Pulmonary artery endothelial cell (primary cell): Measurements from ENCODE around the gene IGFL1. TPM values are rescaled to one million over a fixed set of nuclear protein-coding genes. Genes with fewer than 3 reads are reported as not detected.
"Not testable (repeated sequence)": the region's sequence is repeated elsewhere in the genome, so short reads cannot be mapped to it uniquely, and the experiment has no call there.

Experiments used
- DNase-seq: peaks from one replicate; pipeline ENCODE4 v3.0.0-alpha.2; 2011; ENCODE audit warnings: low read depth, low spot score
- total RNA-seq: library from RNA; depleted of rRNA; stranded (reverse); fragments of >200 nt; gene quantifications from 2 replicates; pipeline ENCODE4 v1.2.3, GENCODE V29; 2014

The IGFL1 gene
- total RNA-seq, result not detected in 2 replicates

- DNase-seq, result no peak
Observed at GRCh38 chr19:46229442-46229841, at the start of gene IGFL1. Gene IGFL1 (plus strand): TSS chr19:46229742. CDS start chr19:46229775, 33 bp downstream.

DNA sequence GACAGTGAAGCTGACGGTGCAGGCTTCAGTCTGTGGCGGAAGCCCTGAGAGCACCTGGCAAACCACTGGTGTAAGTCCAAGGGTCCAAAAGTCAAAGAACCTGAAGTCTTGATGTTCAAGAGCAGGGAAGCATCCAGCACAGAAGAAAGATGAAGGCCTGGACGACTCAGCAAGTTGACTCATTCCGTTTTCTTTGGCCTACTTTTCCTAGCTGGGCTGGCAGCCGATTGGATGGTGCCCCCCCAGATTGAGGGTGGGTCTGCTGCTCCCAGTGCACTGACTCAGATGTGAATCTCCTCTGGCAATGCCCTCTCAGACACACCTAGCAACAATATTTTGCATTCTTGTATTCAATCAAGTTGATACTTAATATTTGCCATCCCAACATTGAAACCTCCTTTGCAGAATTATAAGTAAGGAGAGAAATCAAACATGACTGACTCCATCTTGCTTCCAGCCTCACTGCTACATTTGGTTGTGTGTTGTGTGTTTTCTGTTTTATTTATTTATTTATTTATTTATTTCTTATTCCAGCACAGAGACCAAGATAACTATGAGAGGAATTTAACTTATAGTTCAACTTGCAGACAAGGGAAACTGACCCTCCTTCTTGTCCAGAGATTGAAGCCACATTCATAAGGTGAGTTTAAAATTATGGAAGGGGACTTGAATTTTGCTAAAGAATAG is 48.7 kb upstream of the IGFL1 start:
- DNase-seq, result no peak

DNA sequence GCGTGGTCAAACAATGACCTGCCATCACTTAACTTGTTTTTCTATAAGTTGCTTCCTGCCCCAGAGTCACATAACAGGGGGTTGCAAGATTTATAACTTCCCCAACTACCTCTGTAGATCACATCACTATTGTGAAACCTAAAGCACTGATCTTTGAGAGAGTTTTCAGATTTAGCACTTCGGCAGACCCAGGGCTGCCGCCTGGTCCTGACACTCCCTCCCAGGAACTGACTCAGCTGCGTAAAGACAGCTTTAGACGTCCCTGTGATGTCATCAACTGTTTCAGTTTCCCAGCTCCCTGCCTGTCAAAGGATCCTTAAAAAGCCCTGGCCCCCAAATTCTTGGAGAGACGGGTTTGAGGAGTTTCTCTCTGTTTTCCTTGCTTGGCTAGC is 48.2 kb upstream of the IGFL1 start:
- DNase-seq, result no peak

DNA sequence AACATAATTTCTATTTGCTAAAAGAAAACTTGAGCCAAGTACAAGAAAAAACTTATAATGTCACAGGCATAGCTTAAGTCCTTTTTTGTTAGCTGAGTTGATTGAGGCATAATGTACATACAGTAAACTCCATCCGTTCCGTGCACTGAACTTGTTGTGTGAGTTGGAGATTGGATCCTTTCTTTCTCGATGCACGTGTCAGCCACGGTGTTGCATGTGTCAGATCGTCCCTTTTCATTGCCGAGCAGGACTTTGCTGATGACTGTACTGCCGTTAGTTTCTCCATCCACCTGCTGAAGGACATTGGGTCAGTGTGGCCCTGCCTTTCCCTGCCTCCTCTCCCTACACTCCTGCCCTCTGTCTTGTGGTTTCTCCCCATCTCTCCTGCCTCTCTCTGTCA is 47.1 kb upstream of the IGFL1 start:
- no peak for DNase-seq

DNA sequence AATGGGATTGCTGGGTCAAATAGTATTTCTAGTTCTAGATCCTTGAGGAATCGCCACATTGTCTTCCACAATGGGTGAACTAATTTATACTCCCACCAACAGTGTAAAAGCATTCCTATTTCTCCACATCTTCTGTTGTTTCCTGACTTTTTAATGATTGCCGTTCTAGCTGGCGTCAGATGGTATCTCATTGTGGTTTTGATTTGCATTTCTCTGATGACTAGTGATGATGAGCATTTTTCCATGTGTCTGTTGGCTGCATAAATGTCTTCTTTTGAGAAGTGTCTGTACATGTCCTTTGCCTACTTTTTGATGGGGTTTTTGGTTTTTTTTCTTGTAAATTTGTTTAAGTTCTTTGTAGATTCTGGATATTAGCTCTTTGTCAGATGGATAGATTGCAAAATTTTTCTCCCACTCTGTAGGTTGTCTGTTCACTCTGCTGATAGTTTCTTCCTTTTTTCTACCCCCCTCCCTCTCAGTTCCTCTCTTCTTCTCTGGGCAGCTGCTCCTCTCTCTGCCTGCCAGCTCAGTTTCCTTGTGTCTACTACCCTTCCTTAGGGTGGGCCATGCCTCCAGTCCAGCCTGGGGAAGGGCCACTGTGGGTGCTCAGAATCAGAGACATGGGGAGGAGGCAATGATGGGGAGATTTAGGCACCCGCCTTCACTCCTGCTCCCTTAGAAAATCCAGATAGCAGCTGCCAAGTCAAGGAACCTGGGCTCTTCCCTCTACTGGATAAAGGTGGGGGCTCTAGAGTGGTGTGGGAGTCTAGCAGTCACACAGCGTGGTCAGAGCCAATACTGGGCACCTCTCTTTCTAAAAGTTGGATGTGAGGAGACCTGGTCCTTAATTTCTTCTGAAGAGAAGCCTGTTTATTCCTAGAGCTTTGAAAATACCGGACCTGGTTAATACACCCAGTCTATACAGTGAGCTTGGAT is 44.5 kb upstream of the IGFL1 start:
- DNase-seq, result not testable (repeated sequence)

GRCh38 chr19:46186101-46186716 is 43.3 kb upstream of the IGFL1 start:
- DNase-seq, result no peak

- DNase-seq, result no peak
Observed at GRCh38 chr19:46186717-46187101, 42.8 kb upstream of the IGFL1 start.

- no peak for DNase-seq
Observed at GRCh38 chr19:46189971-46190888, 39.3 kb upstream of the IGFL1 start.

- DNase-seq, result no peak
Observed at GRCh38 chr19:46191356-46191755, 38.2 kb upstream of the IGFL1 start.

- no peak for DNase-seq
Observed at GRCh38 chr19:46191972-46192371, 37.6 kb upstream of the IGFL1 start.

DNA sequence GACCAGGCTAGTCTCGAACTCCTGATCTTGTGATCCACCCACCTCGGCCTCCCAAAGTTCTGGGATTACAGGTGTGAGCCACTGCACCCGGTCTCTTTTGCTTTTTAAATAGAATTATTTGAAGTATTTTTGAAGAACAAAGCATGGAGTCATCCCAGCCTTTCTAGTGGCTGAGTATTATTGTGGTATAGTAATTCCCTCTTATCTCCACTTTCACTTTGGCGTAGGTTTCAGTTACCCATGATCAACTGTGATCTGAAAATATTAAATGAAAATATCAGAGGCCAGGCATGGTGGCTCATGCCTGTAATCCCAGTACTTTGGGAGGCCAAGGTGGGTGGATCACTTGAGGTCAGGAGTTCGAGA is 36.9 kb upstream of the IGFL1 start:
- not testable (repeated sequence) for DNase-seq

GRCh38 chr19:46192992-46193650 is 36.4 kb upstream of the IGFL1 start:
- DNase-seq, result no peak

DNA sequence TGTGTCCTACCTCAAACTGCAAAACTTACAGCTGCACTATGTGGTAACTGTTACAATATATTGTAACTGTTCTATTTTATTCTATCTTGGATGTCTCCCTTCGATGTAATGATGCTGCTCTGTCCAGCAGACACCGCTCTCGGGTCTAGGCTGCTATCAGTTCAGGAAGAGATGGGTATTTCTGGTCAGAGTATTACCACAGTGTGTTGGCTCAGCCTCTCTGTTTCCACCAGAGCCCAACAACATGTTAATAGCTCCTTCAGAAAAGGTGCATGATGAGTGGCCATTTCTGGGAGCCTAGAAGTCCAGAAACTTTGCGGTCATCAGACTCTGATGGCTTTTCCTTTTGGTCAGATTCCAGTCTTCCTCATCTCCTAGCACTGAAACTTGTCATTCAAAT is 35.9 kb upstream of the IGFL1 start:
- DNase-seq, result no peak

DNA sequence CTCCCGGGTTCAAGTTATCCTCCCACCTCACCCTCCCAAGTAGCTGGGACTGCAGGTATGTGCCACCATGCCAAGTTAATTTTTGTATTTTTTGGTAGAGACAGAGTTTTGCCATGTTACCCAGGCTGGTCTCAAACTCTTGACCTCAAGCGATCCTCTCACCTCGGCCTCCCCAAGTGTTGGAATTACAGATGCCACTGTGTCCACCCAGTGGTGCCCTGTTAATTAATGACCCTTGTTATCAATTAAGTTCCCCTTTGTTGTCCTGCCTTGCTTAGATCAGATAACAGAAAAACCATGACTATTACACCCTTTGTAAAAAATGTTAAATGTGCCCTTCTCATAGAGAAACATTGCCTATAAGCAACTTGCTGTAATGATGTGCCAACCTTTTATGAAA is 34.4 kb upstream of the IGFL1 start:
- DNase-seq, result no peak

GRCh38 chr19:46195919-46196318 is 33.6 kb upstream of the IGFL1 start:
- not testable (repeated sequence) for DNase-seq

GRCh38 chr19:46196410-46197124 is 33.0 kb upstream of the IGFL1 start:
- DNase-seq, result no peak

- DNase-seq, result no peak
Observed at GRCh38 chr19:46197314-46198070, 32.0 kb upstream of the IGFL1 start.

- no peak for DNase-seq
Observed at GRCh38 chr19:46198756-46199155, 30.8 kb upstream of the IGFL1 start.
